ENCODE measurements around the gene SHROOM2.

Gene SHROOM2

GRCh38 chrX:9824554-9824953, 38.3 kb downstream of the SHROOM2 start:
- no peak overlapping the region for H3K9ac ChIP-seq
- no peaks in the 10 kb centered on the region for H3K27me3 ChIP-seq (ENCODE audit: control insufficient read depth, insufficient read depth, low read length)
- no peaks in the 10 kb centered on the region for H3K9me3 ChIP-seq (ENCODE audit: control insufficient read depth, low read length)
- H3K4me3 ChIP-seq (ENCODE audit: low read depth, low read length): no peak overlapping the region
- H2AFZ ChIP-seq: no peak overlapping the region
- H3K27ac ChIP-seq: no peak overlapping the region
- no peak for TF ChIP-seq CTCF (IDR thresholded peaks at IDR 0.05)
- H3K36me3 ChIP-seq (ENCODE audit: control insufficient read depth, insufficient read depth, low read length): no peaks in the 10 kb centered on the region
- H3K4me1 ChIP-seq: peaks cover 3% of the 10 kb centered on the region
- no peaks in the 10 kb centered on the region for H3K79me2 ChIP-seq
- H3K4me2 ChIP-seq (ENCODE audit: low read length): no peak overlapping the region

GRCh38 chrX:9825129-9825790, 39.0 kb downstream of the SHROOM2 start:
- Histone ChIP-seq H3K9ac (no peak overlapping the region), H3K4me1 (peaks cover 3% of the 10 kb centered on the region), H3K4me2 (ENCODE audit: low read length) (no peak overlapping the region), H3K79me2 (no peaks in the 10 kb centered on the region), H3K36me3 (ENCODE audit: control insufficient read depth, insufficient read depth, low read length) (no peaks in the 10 kb centered on the region), H2AFZ (no peak overlapping the region), H3K4me3 (ENCODE audit: low read depth, low read length) (no peak overlapping the region), H3K9me3 (ENCODE audit: control insufficient read depth, low read length) (no peaks in the 10 kb centered on the region), H3K27ac (no peak overlapping the region), H3K27me3 (ENCODE audit: control insufficient read depth, insufficient read depth, low read length) (no peaks in the 10 kb centered on the region)
- TF ChIP-seq CTCF (IDR thresholded peaks at IDR 0.05): no peak

- H3K4me2 ChIP-seq (ENCODE audit: low read length): no peak overlapping the region
- no peak overlapping the region for H2AFZ ChIP-seq
- H3K9ac ChIP-seq: no peak overlapping the region
- H3K27ac ChIP-seq: no peak overlapping the region
- no peaks in the 10 kb centered on the region for H3K36me3 ChIP-seq (ENCODE audit: control insufficient read depth, insufficient read depth, low read length)
- H3K79me2 ChIP-seq: no peaks in the 10 kb centered on the region
- no peak overlapping the region for H3K4me3 ChIP-seq (ENCODE audit: low read depth, low read length)
- H3K27me3 ChIP-seq (ENCODE audit: control insufficient read depth, insufficient read depth, low read length): no peaks in the 10 kb centered on the region
- H3K4me1 ChIP-seq: peaks cover 3% of the 10 kb centered on the region
- no peaks in the 10 kb centered on the region for H3K9me3 ChIP-seq (ENCODE audit: control insufficient read depth, low read length)
- no peak for TF ChIP-seq CTCF (IDR thresholded peaks at IDR 0.05)
Observed at GRCh38 chrX:9825966-9826365, 39.7 kb downstream of the SHROOM2 start.

- Histone ChIP-seq H3K27ac (no peak overlapping the region), H3K79me2 (no peaks in the 10 kb centered on the region), H2AFZ (no peak overlapping the region), H3K36me3 (ENCODE audit: control insufficient read depth, insufficient read depth, low read length) (no peaks in the 10 kb centered on the region), H3K4me3 (ENCODE audit: low read depth, low read length) (no peak overlapping the region), H3K4me2 (ENCODE audit: low read length) (no peak overlapping the region), H3K27me3 (ENCODE audit: control insufficient read depth, insufficient read depth, low read length) (no peaks in the 10 kb centered on the region), H3K9ac (no peak overlapping the region), H3K4me1 (peaks cover 3% of the 10 kb centered on the region), H3K9me3 (ENCODE audit: control insufficient read depth, low read length) (no peaks in the 10 kb centered on the region)
- TF ChIP-seq CTCF (IDR thresholded peaks at IDR 0.05): no peak
Observed at GRCh38 chrX:9829308-9830267, 43.4 kb downstream of the SHROOM2 start.
